ENCODE measurements around the gene SLC29A3. TPM values are rescaled to one million over a fixed set of nuclear protein-coding genes. Genes with fewer than 3 reads are reported as not detected.

SLC29A3 gene
- total and polyA plus RNA-seq, 5 donors from 2014 or later: 4.8 to 16.2 (median 11.1) TPM

DNA sequence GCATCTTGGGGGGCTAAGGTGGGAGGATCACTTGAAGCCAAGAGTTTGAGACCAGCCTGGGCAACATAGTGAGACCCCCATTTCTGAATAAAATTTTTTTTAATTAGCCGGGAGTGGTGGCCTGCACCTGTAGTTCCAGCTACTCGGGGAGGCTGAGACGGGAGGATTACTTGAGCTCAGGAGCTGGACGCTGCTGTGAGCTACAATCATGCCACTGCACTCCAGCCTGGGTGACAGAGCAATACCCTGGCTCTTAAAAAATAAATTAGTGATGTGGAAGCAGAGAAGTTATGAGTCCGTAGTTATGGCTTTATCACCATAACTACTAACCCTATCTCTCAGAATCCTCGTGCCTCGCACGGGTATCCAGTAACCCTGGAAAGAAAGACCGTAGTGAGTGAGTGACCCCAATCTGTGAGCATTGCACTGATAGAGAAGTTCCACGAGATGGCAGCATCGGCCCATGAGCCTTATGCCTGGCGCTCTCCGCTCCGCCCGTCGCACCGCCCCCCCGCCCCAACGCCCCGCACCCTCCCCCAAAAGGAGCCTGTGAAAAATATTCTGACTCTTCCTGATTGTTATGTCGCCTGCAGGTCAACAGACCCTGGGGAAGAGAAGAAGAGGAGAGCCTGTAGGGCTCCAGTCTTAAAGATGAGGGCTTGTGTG, 4.9 kb upstream of the SLC29A3 start:
- no peaks in the 10 kb centered on the region for H3K9me3 Mint-ChIP-seq

DNA sequence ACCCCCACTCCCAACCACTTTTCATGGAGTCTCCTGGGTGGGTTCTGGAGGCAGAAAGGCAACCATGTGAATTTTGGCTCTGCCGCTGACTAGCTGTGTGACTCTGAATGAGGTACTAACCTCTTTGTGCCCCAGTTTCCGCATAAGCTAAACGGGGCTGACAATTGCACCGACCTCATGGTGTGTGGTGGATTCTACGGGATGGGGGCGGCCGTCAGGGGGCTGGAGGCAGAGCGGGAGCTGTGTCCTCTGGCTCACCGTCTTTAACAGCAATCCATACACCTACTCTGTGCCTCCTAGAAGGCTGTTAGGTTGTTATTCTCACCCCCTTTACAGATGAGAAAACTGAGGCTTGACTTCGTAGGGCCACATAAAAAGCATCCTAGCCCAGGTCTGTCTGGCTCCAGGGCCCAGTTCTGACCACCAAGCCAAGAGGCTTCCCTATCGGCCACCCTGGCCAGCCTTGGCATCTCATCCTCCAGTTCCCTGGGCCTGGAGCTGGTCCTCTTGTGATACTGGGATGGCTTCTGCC, 4.3 kb upstream of the SLC29A3 start:
- Mint-ChIP-seq H3K4me1 (peaks cover 0 to 21% (median 9%) of the 10 kb centered on the region in 4 donors), H3K4me3 (peak overlapping the region in 1 of 4 donors; percentile 25), H3K9me3 (no peaks in the 10 kb centered on the region), H3K27me3 (peaks cover 11% of the 10 kb centered on the region), H3K36me3 (no peaks in the 10 kb centered on the region), H3K27ac (no peak overlapping the region)
- Histone ChIP-seq H3K36me3 (ENCODE audit: control insufficient read depth, insufficient read depth, low read length) (no peaks in the 10 kb centered on the region), H3K4me3 (ENCODE audit: low read depth, low read length) (no peak overlapping the region), H3K9me3 (ENCODE audit: control insufficient read depth in 2 of 2, low read length in 2 of 2) (no peaks in the 10 kb centered on the region), H3K27ac (ENCODE audit: insufficient read depth, low read length, poor library complexity, severe bottlenecking) (no peak overlapping the region), H3K4me1 (ENCODE audit: control insufficient read depth, insufficient read depth, low read length, poor library complexity, severe bottlenecking) (peaks cover 14% of the 10 kb centered on the region), H3K27me3 (ENCODE audit: control insufficient read depth, insufficient read depth, low read length) (peaks cover 3% of the 10 kb centered on the region)
- DNase-seq: no peak
- ATAC-seq (ENCODE audit: low read depth in 2 of 2): no peak

More for the DNA sequence above, 4.9 kb upstream of the SLC29A3 start:
- H3K27ac ChIP-seq (ENCODE audit: insufficient read depth, low read length, poor library complexity, severe bottlenecking): no peak overlapping the region
- H3K4me1 ChIP-seq (ENCODE audit: control insufficient read depth, insufficient read depth, low read length, poor library complexity, severe bottlenecking): peaks cover 9% of the 10 kb centered on the region
- H3K36me3 ChIP-seq (ENCODE audit: control insufficient read depth, insufficient read depth, low read length): no peaks in the 10 kb centered on the region
- Mint-ChIP-seq H3K4me3 (peak overlapping the region in 1 of 4 donors; percentile 25), H3K36me3 (no peaks in the 10 kb centered on the region), H3K4me1 (peaks cover 0 to 15% (median 6%) of the 10 kb centered on the region in 4 donors), H3K27ac (no peak overlapping the region), H3K27me3 (peaks cover 11% of the 10 kb centered on the region)
- DNase-seq (peak; percentile 46 to 55 (median 47)), ATAC-seq (ENCODE audit: low read depth in 2 of 2) (peak in 1 of 2 donors; percentile 33)
- no peaks in the 10 kb centered on the region for H3K9me3 ChIP-seq (ENCODE audit: control insufficient read depth in 2 of 2, low read length in 2 of 2)
- peaks cover 3% of the 10 kb centered on the region for H3K27me3 ChIP-seq (ENCODE audit: control insufficient read depth, insufficient read depth, low read length)
- H3K4me3 ChIP-seq (ENCODE audit: low read depth, low read length): no peak overlapping the region

DNA sequence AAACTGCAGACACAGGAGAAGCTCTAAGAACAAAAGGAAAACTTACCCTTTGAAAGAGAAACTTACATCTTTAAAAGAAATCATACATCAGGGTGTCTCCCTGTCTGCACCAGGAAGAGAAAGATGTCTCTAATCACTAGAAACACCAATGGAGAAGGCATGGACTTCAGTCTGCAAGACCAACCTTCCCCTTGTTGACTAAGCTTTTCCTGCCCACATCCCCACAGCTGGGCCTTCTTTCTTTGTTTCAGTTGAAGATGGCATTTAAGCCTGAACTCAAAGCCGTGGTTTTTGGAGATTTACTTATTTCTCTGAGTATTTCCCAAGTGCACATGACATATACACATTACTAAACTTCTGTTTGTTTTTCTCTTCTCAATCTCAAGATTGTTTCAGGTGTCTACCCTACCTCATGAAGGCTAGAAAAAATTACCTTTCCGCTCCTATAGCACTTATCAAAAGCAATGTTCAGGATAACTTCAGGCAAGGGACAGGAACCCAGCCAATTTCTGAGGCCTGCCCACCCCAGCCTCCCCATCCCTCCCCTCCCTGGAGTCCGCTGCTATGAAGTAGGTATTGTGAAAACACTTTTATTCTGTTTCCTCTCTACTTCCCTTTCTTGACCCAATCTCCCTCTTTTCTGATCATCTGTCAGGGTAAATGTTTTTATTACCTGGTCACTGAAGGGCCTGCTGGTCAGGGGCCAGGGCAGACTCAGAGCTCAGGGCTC, 2.8 kb upstream of the SLC29A3 start:
- Mint-ChIP-seq H3K36me3 (no peaks in the 10 kb centered on the region), H3K9me3 (no peaks in the 10 kb centered on the region), H3K4me1 (peaks cover 0 to 32% (median 15%) of the 10 kb centered on the region in 4 donors), H3K4me3 (peak overlapping the region in 2 of 4 donors; percentile 33 to 48), H3K27me3 (peaks cover 4% of the 10 kb centered on the region), H3K27ac (peak overlapping the region in 1 of 3 donors; percentile 75)
- Histone ChIP-seq H3K27me3 (ENCODE audit: control insufficient read depth, insufficient read depth, low read length) (peaks cover 3% of the 10 kb centered on the region), H3K9me3 (ENCODE audit: control insufficient read depth in 2 of 2, low read length in 2 of 2) (no peaks in the 10 kb centered on the region), H3K4me3 (ENCODE audit: low read depth, low read length) (no peak overlapping the region), H3K4me1 (ENCODE audit: control insufficient read depth, insufficient read depth, low read length, poor library complexity, severe bottlenecking) (peaks cover 27% of the 10 kb centered on the region), H3K36me3 (ENCODE audit: control insufficient read depth, insufficient read depth, low read length) (no peaks in the 10 kb centered on the region), H3K27ac (ENCODE audit: insufficient read depth, low read length, poor library complexity, severe bottlenecking) (no peak overlapping the region)
- ATAC-seq (ENCODE audit: low read depth in 2 of 2): no peak
- no peak for DNase-seq

DNA sequence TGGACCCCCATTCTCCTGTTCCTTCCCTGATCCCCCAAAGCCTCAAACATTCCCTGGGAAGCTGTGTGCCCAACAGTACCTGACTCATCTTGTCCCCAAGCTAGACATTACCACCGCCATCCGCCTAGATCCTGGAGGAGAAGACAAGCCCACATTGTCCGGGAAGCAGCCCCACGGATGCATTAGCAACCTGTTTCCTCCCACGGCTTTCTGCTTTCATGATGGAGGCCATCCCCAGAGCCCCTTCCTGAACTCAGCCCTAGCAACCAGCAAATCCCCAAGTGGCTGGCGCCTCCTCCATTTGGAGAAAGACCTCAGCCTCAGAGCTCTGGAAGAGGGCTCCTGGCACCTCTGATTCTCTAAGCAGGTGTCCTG, 2.3 kb upstream of the SLC29A3 start:
- no peak for ATAC-seq (ENCODE audit: low read depth in 2 of 2)
- no peaks in the 10 kb centered on the region for H3K9me3 Mint-ChIP-seq
- peaks cover 4% of the 10 kb centered on the region for H3K27me3 Mint-ChIP-seq
- Histone ChIP-seq H3K27me3 (ENCODE audit: control insufficient read depth, insufficient read depth, low read length) (peaks cover under 1% of the 10 kb centered on the region), H3K4me1 (ENCODE audit: control insufficient read depth, insufficient read depth, low read length, poor library complexity, severe bottlenecking) (peaks cover 27% of the 10 kb centered on the region), H3K36me3 (ENCODE audit: control insufficient read depth, insufficient read depth, low read length) (no peaks in the 10 kb centered on the region), H3K27ac (ENCODE audit: insufficient read depth, low read length, poor library complexity, severe bottlenecking) (no peak overlapping the region), H3K4me3 (ENCODE audit: low read depth, low read length) (no peak overlapping the region), H3K9me3 (ENCODE audit: control insufficient read depth in 2 of 2, low read length in 2 of 2) (no peaks in the 10 kb centered on the region)
- H3K4me1 Mint-ChIP-seq: peaks cover 0 to 34% (median 15%) of the 10 kb centered on the region in 4 donors
- peak overlapping the region in 2 of 3 donors; percentile 38 to 75 for H3K27ac Mint-ChIP-seq
- DNase-seq: no peak
- peak overlapping the region in 1 of 4 donors; percentile 33 for H3K4me3 Mint-ChIP-seq
- no peaks in the 10 kb centered on the region for H3K36me3 Mint-ChIP-seq

DNA sequence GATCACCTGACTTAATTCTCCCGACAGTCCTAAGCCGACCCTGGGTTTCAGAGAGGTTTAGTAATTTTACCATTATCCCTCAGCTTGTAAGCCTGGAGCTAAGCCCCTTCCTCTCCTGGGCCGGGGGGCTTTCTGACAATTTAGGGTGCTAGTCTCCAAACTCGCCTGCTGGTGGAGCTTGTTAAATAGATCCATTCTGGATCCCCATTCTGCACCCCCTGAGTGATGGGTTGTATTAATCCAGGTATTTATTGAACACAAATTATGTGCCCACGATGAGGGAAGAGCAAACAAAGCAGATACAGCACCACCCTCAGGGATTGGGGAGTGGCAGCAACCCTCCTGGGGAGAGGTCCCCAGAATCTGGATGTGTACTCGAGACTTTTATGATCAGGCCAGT, 1.3 kb upstream of the SLC29A3 start:
- no peaks in the 10 kb centered on the region for H3K9me3 ChIP-seq (ENCODE audit: control insufficient read depth in 2 of 2, low read length in 2 of 2)
- DNase-seq (no peak), ATAC-seq (ENCODE audit: low read depth in 2 of 2) (no peak)
- H3K4me3 ChIP-seq (ENCODE audit: low read depth, low read length): no peak overlapping the region
- H3K27me3 ChIP-seq (ENCODE audit: control insufficient read depth, insufficient read depth, low read length): no peaks in the 10 kb centered on the region
- Mint-ChIP-seq H3K27ac (peak overlapping the region in 1 of 3 donors; percentile 70), H3K36me3 (peaks cover under 1% of the 10 kb centered on the region), H3K4me3 (peak overlapping the region; percentile 58 to 77 (median 68)), H3K27me3 (peaks cover 4% of the 10 kb centered on the region), H3K4me1 (peaks cover 0 to 41% (median 21%) of the 10 kb centered on the region in 4 donors), H3K9me3 (no peaks in the 10 kb centered on the region)
- H3K27ac ChIP-seq (ENCODE audit: insufficient read depth, low read length, poor library complexity, severe bottlenecking): no peak overlapping the region
- peaks cover 27% of the 10 kb centered on the region for H3K4me1 ChIP-seq (ENCODE audit: control insufficient read depth, insufficient read depth, low read length, poor library complexity, severe bottlenecking)
- no peaks in the 10 kb centered on the region for H3K36me3 ChIP-seq (ENCODE audit: control insufficient read depth, insufficient read depth, low read length)

DNA sequence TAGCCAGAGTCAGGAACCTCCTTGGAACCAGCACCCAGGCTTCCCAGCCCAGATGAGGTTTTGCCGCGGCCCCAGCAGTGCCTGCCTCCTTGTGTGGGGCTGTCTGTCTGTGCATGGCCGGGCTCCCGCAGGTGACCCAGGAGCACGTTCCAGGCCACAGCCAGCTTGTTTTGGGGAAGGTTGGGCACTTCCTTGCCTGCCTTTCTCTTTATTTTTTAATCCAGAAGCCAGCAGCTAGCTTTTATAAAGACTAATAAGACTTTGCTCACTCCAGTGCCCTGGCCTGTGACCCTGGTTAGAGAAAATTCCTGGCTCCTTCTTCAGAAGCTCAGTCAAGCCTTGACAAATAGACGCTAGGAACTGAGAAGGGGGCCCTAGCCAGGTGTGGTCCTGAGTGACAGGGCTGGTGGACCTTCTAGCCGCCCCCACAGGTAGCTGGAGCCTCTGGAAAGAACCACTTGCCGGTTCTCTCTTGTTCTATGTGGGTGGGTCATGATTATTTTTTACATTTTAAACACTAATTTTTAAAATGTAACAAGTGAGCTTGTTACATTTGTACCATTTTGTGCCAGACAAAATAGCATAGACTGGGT, 837 bp downstream of the SLC29A3 start:
- peaks cover 21% of the 10 kb centered on the region for H3K36me3 Mint-ChIP-seq
- peak overlapping the region; percentile 66 for H3K4me3 ChIP-seq (ENCODE audit: low read depth, low read length)
- peaks cover 23% of the 10 kb centered on the region for H3K4me1 ChIP-seq (ENCODE audit: control insufficient read depth, insufficient read depth, low read length, poor library complexity, severe bottlenecking)
- no peaks in the 10 kb centered on the region for H3K9me3 ChIP-seq (ENCODE audit: control insufficient read depth in 2 of 2, low read length in 2 of 2)
- H3K36me3 ChIP-seq (ENCODE audit: control insufficient read depth, insufficient read depth, low read length): peaks cover 8% of the 10 kb centered on the region
- peak overlapping the region; percentile 44 for H3K27ac ChIP-seq (ENCODE audit: insufficient read depth, low read length, poor library complexity, severe bottlenecking)
- no peaks in the 10 kb centered on the region for H3K27me3 ChIP-seq (ENCODE audit: control insufficient read depth, insufficient read depth, low read length)
- peaks cover 6 to 56% (median 31%) of the 10 kb centered on the region in 4 donors for H3K4me1 Mint-ChIP-seq
- no peaks in the 10 kb centered on the region for H3K9me3 Mint-ChIP-seq
- ATAC-seq (ENCODE audit: low read depth in 2 of 2) (no peak), DNase-seq (no peak)
- no peaks in the 10 kb centered on the region for H3K27me3 Mint-ChIP-seq
- H3K27ac Mint-ChIP-seq: peak overlapping the region; percentile 26 to 88 (median 80)
- H3K4me3 Mint-ChIP-seq: peak overlapping the region; percentile 70 to 95 (median 94)

DNA sequence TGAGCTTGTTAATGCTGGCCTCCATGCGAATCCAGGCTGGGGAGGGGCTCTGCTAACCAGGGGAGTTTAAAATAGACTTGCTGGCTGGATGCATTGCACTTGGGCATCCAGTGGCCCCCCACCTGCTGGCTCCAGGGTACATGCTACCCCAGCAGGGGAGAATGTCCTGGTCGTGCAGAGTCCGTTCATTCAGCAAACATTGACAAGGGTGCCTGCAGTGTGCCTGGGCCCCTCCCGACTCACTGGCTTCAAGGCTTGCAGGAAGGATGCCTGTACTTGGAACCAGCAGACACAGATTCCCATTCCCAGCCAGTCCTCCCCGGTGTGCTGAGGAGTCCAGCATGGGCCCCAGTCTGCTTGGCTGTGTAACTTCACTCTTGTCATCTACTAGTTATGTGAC, 1.5 kb downstream of the SLC29A3 start:
- H3K27ac Mint-ChIP-seq: peak overlapping the region in 2 of 3 donors; percentile 15 to 69
- no peak for DNase-seq
- no peak for ATAC-seq (ENCODE audit: low read depth in 2 of 2)

More for the DNA sequence above, 1.5 kb downstream of the SLC29A3 start:
- Mint-ChIP-seq H3K4me1 (peaks cover 6 to 56% (median 31%) of the 10 kb centered on the region in 4 donors), H3K9me3 (no peaks in the 10 kb centered on the region), H3K4me3 (peak overlapping the region; percentile 70 to 95 (median 94)), H3K27me3 (no peaks in the 10 kb centered on the region), H3K36me3 (peaks cover 21% of the 10 kb centered on the region)
- H3K4me1 ChIP-seq (ENCODE audit: control insufficient read depth, insufficient read depth, low read length, poor library complexity, severe bottlenecking): peaks cover 23% of the 10 kb centered on the region
- no peaks in the 10 kb centered on the region for H3K9me3 ChIP-seq (ENCODE audit: control insufficient read depth in 2 of 2, low read length in 2 of 2)
- peaks cover 12% of the 10 kb centered on the region for H3K36me3 ChIP-seq (ENCODE audit: control insufficient read depth, insufficient read depth, low read length)
- no peak overlapping the region for H3K4me3 ChIP-seq (ENCODE audit: low read depth, low read length)
- H3K27me3 ChIP-seq (ENCODE audit: control insufficient read depth, insufficient read depth, low read length): no peaks in the 10 kb centered on the region
- H3K27ac ChIP-seq (ENCODE audit: insufficient read depth, low read length, poor library complexity, severe bottlenecking): no peak overlapping the region

All from CD4-positive, CD25-positive, alpha-beta regulatory T cell (primary cell).